Neural progenitor cell (in vitro differentiated cells): ENCODE data around the gene TBCCD1.

Source experiments
- CTCF ChIP-seq: fragments of 200-600 bp; sonication (generic); IDR thresholded peaks from 2 replicates; pipeline ENCODE4 v1.5.1; 2017; ENCODE audit warnings: antibody characterized with exemption, mild to moderate bottlenecking
- EZH2 ChIP-seq: fragments of 200-600 bp; sonication (generic); IDR thresholded peaks from 2 replicates; pipeline ENCODE4 v1.6.1; 2017; ENCODE audit warnings: antibody characterized with exemption, mild to moderate bottlenecking, moderate library complexity

- TF ChIP-seq EZH2 (no peak), CTCF (no peak)
Observed at GRCh38 chr3:186608624-186609215, 41.6 kb upstream of the TBCCD1 start.
